ENCODE data around the gene USP37. TPM values are rescaled to one million over a fixed set of nuclear protein-coding genes. Genes with fewer than 3 reads are reported as not detected.
A peak's percentile ranks its signal among the peaks of the same experiment; 100 is the strongest.

USP37 gene
- total and polyA plus RNA-seq, 2 of the 13 experiments (the other 11 are each of a cell fraction or from before 2014, with no cell fraction given), result 6.5 to 30.6 TPM

- TF ChIP-seq PBX2 (CRISPR knock-in tag; IDR thresholded peaks at IDR 0.05) (peak; percentile 79), ATF2 (CRISPR knock-in tag; IDR thresholded peaks at IDR 0.05) (peak; percentile 57), EHMT2 (IDR thresholded peaks at IDR 0.05; ENCODE audit: borderline replicate concordance, low read depth, low read length) (no peak; the same call in 1 of the 2 replicates), MED8 (CRISPR knock-in tag; IDR thresholded peaks at IDR 0.05; ENCODE audit: insufficient replicate concordance) (no peak), KDM5B (CRISPR knock-in tag; IDR thresholded peaks at IDR 0.05; ENCODE audit: borderline replicate concordance) (peak; percentile 95), RARG (CRISPR knock-in tag; IDR thresholded peaks at IDR 0.05; ENCODE audit: low read depth) (peak; percentile 91; the same call in 1 of the 2 replicates), FOSL2 (CRISPR knock-in tag; IDR thresholded peaks at IDR 0.05) (peak; percentile 64), FOXM1 (CRISPR knock-in tag; IDR thresholded peaks at IDR 0.05) (no peak), ZNF546 (CRISPR knock-in tag; conservative IDR thresholded peaks at IDR 0.05) (peak; percentile 14; the same call in 1 of the 2 replicates), ZNF343 (CRISPR knock-in tag; IDR thresholded peaks at IDR 0.05) (peak; percentile 93), RARA (CRISPR knock-in tag; IDR thresholded peaks at IDR 0.05) (peak; percentile 91), ZNF577 (CRISPR knock-in tag; IDR thresholded peaks at IDR 0.05; ENCODE audit: borderline replicate concordance, low read depth) (no peak), KDM5A (IDR thresholded peaks at IDR 0.05; ENCODE audit: borderline replicate concordance, low read length) (peak; percentile 71; the same call in 1 of the 2 replicates), ZNF138 (CRISPR knock-in tag; IDR thresholded peaks at IDR 0.05; ENCODE audit: low read depth) (peak; percentile 52; the same call in 1 of the 2 replicates), ATM (IDR thresholded peaks at IDR 0.05; ENCODE audit: borderline replicate concordance) (no peak), BCLAF1 (IDR thresholded peaks at IDR 0.05) (no peak), ZNF691 (CRISPR knock-in tag; IDR thresholded peaks at IDR 0.05; ENCODE audit: borderline replicate concordance, low read depth) (peak; percentile 94; the same call in 1 of the 2 replicates), ELK4 (CRISPR knock-in tag; IDR thresholded peaks at IDR 0.05; ENCODE audit: borderline replicate concordance) (no peak)
These were observed 166.9 kb downstream of the USP37 start (continued) for GRCh38 chr2:218400930-218401881.

All from HepG2 (cell line).